GM21526 (cell line): ENCODE data around the gene ATRX.
"Not testable (repeated sequence)": the region's sequence is repeated elsewhere in the genome, so short reads cannot be mapped to it uniquely, and the experiment has no call there.

ENCODE experiments used
- ATAC-seq: cut with Tn5 transposase; IDR thresholded peaks from one replicate; pipeline ENCODE4 v1.9.1; 2021; ENCODE audit warnings: moderate library complexity; ENCODE audit not compliant: unreplicated experiment, low FRiP score

Gene ATRX

DNA sequence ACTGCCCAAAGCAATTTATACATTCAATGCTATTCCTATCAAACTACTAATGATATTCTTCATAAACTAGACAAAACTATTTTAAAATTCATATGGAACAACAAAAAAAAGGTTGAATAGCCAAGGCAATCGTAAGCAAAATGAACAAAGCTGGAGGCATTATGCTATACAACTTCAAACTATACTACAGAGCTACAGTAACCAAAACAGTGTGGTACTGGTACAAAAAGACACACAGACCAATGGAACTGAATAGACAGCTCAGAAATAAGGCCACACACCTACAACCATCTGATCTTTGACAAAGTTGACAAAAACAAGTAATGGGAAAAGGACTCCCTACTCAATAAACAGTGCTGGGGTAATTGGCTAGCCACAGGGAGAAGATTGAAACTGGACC, 271.8 kb downstream of the ATRX start:
- no peak for ATAC-seq

DNA sequence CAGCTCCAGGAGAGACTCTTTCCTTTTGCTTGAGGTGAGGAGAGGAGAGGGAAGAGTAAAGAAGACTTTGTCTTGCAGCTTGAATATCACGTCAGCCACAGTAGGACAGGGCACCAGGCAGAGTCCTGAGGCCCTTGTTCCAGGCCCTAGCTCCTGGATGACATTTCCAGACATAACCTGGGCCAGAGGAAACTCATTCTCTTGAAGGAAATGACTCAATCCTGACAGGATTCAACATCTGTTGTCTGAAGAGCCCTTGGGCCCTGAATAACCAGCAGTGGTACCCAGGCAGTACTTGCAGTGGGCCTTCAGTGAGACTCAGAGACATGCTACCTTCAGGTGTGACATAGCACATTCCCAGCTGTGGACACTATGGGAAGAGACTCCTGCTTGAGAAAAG, 276.0 kb downstream of the ATRX start:
- no peak for ATAC-seq

GRCh38 chrX:77505227-77505626, 280.8 kb downstream of the ATRX start:
- ATAC-seq, result no peak

DNA sequence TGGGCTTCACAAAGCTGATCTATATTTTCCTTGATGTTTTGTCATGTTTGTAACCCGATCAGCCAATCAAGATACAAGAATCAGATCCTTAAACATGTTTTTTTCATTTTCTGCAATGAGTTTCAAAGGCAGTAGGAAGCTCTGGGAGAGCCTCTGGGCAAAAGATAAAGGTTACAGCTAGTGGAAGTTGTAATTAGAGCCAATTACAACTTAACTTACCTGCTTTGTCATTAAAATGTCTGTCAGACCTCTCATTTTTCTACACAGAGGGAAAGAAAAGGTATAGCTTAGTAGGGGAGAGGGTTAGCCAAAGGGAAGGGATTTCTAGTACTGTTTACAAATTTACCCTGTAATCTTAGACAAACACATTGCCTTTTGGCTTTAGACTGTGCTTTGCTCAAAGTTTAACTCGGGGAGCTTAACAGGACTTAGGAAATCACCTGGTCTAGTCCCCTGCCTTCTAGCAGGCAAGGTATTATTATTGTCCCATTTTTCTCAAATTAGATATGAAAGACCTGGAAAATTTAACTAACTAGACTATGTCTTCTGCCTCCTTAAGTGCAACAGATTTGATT, 283.0 kb downstream of the ATRX start:
- no peak for ATAC-seq

DNA sequence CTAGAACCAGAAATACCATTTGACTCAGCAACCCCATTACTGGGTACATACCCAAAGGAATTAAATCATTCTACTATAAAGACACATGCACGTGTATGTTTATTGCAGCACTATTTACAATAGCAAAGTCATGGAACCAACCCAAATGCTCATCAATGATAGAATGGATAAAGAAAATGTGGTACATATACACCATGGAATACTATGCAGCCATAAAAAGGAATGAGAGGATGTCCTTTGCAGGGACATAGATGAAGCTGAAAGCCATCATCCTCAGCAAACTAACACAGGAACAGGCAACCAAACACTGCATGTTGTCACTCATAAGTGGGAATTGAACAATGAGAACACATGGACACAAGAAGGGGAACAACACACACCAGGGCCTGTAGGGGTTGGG, 285.9 kb downstream of the ATRX start:
- not testable (repeated sequence) for ATAC-seq

GRCh38 chrX:77493677-77494553, 292.1 kb downstream of the ATRX start:
- no peak for ATAC-seq

DNA sequence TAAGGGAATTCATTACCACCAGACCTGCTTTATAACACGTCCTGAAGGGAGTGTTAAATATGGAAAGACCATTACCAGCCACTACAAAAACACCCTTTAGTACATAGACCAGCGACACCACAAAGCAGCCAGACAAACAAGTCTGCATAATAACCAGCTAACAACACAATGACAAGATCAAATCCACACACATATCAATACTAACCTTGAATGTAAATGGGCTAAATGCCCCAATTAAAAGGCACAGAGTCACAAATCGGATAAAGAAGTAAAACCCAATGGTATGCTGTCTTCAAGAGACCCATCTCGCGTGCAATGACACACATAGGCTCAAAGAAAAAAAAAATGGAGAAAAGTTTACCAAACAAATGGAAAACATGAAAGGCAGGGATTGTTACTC, 302.0 kb downstream of the ATRX start:
- ATAC-seq, result no peak

DNA sequence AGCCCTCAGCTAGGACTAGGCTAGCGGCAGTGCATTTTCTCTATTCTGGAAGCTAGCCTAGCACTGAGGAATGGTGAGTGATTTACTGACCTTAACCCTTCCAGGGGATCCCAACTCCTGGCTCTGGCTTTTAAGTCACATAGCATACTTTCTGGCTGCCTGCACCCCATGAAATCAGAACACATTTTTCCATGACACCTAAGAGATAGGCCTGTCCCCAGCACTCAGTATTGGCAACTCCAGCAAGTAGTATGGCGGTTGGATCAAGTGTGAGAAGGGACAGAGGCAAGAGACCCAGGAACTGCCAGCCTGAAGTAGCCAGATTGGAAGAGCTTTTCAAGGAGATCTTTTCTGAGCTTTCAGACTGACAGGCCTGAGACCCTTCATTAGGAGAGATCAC, 330.6 kb downstream of the ATRX start:
- ATAC-seq, result no peak
